Sigmoid colon (tissue), 7 donors: ENCODE results near the gene PTPRZ1. TPM values are rescaled to one million over a fixed set of nuclear protein-coding genes. Genes with fewer than 3 reads are reported as not detected.

Experiments used
- DNase-seq: peaks from one replicate; pipeline ENCODE4 v3.0.0-alpha.2; 2019
- H3K27ac ChIP-seq, 4 donors: fragments of 200-600 bp; sonication (generic); one replicate each; pipeline ENCODE4 v1.5.1; 2016 to 2019; ENCODE audit warnings: mild to moderate bottlenecking in 1 of 4
- H3K27me3 ChIP-seq, 3 donors: fragments of 200-600 bp; sonication (generic); one replicate each; pipeline ENCODE4 v1.5.1; 2019; ENCODE audit warnings: mild to moderate bottlenecking in 1 of 3
- H3K36me3 ChIP-seq, 4 donors: fragments of 200-600 bp; sonication (generic); one replicate each; pipeline ENCODE4 v1.5.1; 2016 to 2019
- H3K4me1 ChIP-seq, 4 donors: fragments of 200-600 bp; sonication (generic); one replicate each; pipeline ENCODE4 v1.5.1; 2017 to 2019
- H3K4me3 ChIP-seq, 4 donors: fragments of 200-600 bp; sonication (generic); one replicate each; pipeline ENCODE4 v1.5.1; 2017 to 2019; ENCODE audit warnings: mild to moderate bottlenecking in 2 of 4, moderate library complexity in 1 of 4
- H3K9me3 ChIP-seq, 4 donors: fragments of 200-600 bp in 3 of 4; sonication (generic) in 3 of 4; one replicate each; pipeline versions ENCODE4 v1.5.1 to v1.6.1; 2013 to 2019
- EP300 ChIP-seq, 4 donors: sonication (generic); formaldehyde crosslinking; IDR thresholded peaks; one replicate each; pipeline ENCODE4 v1.6.1; 2017; ENCODE audit warnings: antibody characterized with exemption in 4 of 4
- POLR2A ChIP-seq, 2 donors: fragments of 450-650 bp; IDR thresholded peaks; one replicate each; pipeline ENCODE4 v1.6.1; 2016; ENCODE audit warnings: antibody characterized with exemption in 2 of 2, mild to moderate bottlenecking in 2 of 2, moderate library complexity in 2 of 2
- POLR2AphosphoS5 ChIP-seq, 4 donors: sonication (generic); formaldehyde crosslinking; IDR thresholded peaks; one replicate each; pipeline ENCODE4 v1.6.1; 2017; ENCODE audit warnings: antibody characterized with exemption in 4 of 4
- WGBS, 2 donors: extraction: QIAGEN DNeasy Blood & Tissue Kit; methylation state at CpG; one replicate each; pipeline ENCODE4 v1.1.7; 2013; 5-methylcytosine and 5-hydroxymethylcytosine counted together
- intact Hi-C: fragments of 100-400 bp; cut with DNase I; formaldehyde crosslinking; loops from one replicate; pipeline ENCODE4 v1.15.1; 2023
- polyA plus RNA-seq, 3 donors: library from polyadenylated mRNA; stranded (reverse); fragments of 200-250 nt; gene quantifications; one replicate each; pipeline ENCODE4 v1.2.3, GENCODE V29; 2013
- total RNA-seq, 4 donors: library from RNA; depleted of rRNA; stranded (reverse); fragments of >200 nt; gene quantifications; one replicate each; pipeline ENCODE4 v1.1.0, GENCODE V29; 2016
- TF ChIP-seq, protein P1 (sequence below), 4 experiments: fragments of 450-650 bp in 3 of 4; fragments of 200-600 bp in 1 of 4; IDR thresholded peaks; one replicate each; pipeline ENCODE4 v1.5.1; 2016 to 2019; ENCODE audit warnings: antibody characterized with exemption in 4 of 4, mild to moderate bottlenecking in 3 of 4, moderate library complexity in 2 of 4
- donor health status: healthy with polysubstance abuse.
- donor health status: Bipolar disorder and iron deficiency.
- donor health status: healthy.

Gene PTPRZ1
- total and polyA plus RNA-seq, 7 donors: under 0.01 to 19.4 (median 6.7) TPM; not detected in 1

GRCh38 chr7:121941830-121942229 lies 68.9 kb downstream of the PTPRZ1 start:
- Histone ChIP-seq H3K4me3 (no peak overlapping the region), H3K36me3 (no peaks in the 10 kb centered on the region), H3K27me3 (no peaks in the 10 kb centered on the region), H3K27ac (no peak overlapping the region), H3K4me1 (no peaks in the 10 kb centered on the region), H3K9me3 (no peaks in the 10 kb centered on the region)
- intact Hi-C loops: no loop called here
- TF ChIP-seq EP300 (IDR thresholded peaks at IDR 0.05): no peak
- TF ChIP-seq POLR2A (IDR thresholded peaks at IDR 0.05): no peak
- TF ChIP-seq POLR2AphosphoS5 (IDR thresholded peaks at IDR 0.05): no peak
- no peak for DNase-seq
- 47% methylated on average over 2 of the region's 2 CpGs for WGBS, 2 donors

- no peak for DNase-seq
- intact Hi-C loops: no loop called here
Measured at GRCh38 chr7:121945066-121945465, 72.1 kb downstream of the PTPRZ1 start.

GRCh38 chr7:121945480-121946236 lies 72.7 kb downstream of the PTPRZ1 start:
- whole genome bisulfite sequencing, 2 donors: 55 to 81% methylated on average over 1 of the region's 1 CpG
- intact Hi-C loops: no loop called here
- TF ChIP-seq, protein P1, sequence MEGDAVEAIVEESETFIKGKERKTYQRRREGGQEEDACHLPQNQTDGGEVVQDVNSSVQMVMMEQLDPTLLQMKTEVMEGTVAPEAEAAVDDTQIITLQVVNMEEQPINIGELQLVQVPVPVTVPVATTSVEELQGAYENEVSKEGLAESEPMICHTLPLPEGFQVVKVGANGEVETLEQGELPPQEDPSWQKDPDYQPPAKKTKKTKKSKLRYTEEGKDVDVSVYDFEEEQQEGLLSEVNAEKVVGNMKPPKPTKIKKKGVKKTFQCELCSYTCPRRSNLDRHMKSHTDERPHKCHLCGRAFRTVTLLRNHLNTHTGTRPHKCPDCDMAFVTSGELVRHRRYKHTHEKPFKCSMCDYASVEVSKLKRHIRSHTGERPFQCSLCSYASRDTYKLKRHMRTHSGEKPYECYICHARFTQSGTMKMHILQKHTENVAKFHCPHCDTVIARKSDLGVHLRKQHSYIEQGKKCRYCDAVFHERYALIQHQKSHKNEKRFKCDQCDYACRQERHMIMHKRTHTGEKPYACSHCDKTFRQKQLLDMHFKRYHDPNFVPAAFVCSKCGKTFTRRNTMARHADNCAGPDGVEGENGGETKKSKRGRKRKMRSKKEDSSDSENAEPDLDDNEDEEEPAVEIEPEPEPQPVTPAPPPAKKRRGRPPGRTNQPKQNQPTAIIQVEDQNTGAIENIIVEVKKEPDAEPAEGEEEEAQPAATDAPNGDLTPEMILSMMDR (IDR thresholded peaks at IDR 0.05): no peak
- no peak for DNase-seq
- H3K27me3 ChIP-seq: no peaks in the 10 kb centered on the region
- H3K4me1 ChIP-seq: no peaks in the 10 kb centered on the region
- H3K4me3 ChIP-seq: no peak overlapping the region
- no peaks in the 10 kb centered on the region for H3K9me3 ChIP-seq
- H3K27ac ChIP-seq: no peak overlapping the region
- no peaks in the 10 kb centered on the region for H3K36me3 ChIP-seq

More at GRCh38 chr7:121945066-121945465, 72.1 kb downstream of the PTPRZ1 start:
- no peaks in the 10 kb centered on the region for H3K4me1 ChIP-seq
- no peaks in the 10 kb centered on the region for H3K27me3 ChIP-seq
- no peak overlapping the region for H3K27ac ChIP-seq
- no peaks in the 10 kb centered on the region for H3K36me3 ChIP-seq
- TF ChIP-seq POLR2AphosphoS5 (IDR thresholded peaks at IDR 0.05): no peak
- no peak for TF ChIP-seq EP300 (IDR thresholded peaks at IDR 0.05)
- TF ChIP-seq POLR2A (IDR thresholded peaks at IDR 0.05): no peak
- TF ChIP-seq, protein P1 (IDR thresholded peaks at IDR 0.05): no peak
- no peak overlapping the region for H3K4me3 ChIP-seq
- H3K9me3 ChIP-seq: no peaks in the 10 kb centered on the region

DNA sequence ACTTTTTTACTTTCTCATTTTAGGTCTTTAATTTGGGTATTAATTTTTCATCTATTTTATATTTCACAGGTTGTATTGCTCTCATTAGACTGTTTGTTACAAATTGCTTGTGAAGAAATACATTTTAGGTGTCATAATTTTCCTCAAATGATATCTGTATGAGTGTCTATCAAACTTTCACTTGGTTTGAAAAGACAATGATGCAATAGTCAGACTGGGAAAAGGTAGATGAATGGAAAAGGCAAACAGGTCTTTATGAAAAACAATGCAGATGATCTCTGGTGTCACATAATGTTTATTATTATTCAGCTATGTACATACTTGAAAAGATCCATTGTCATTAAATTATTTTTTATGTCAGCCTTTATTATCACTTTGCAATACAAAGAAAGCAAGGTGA lies 80.2 kb downstream of the PTPRZ1 start:
- no peak for DNase-seq
- intact Hi-C loops: no loop called here
- Histone ChIP-seq H3K4me1 (no peaks in the 10 kb centered on the region), H3K9me3 (no peaks in the 10 kb centered on the region), H3K36me3 (no peaks in the 10 kb centered on the region), H3K27me3 (no peaks in the 10 kb centered on the region), H3K4me3 (no peak overlapping the region), H3K27ac (no peak overlapping the region)
- no peak for TF ChIP-seq POLR2AphosphoS5 (IDR thresholded peaks at IDR 0.05)
- TF ChIP-seq, protein P1 (IDR thresholded peaks at IDR 0.05): no peak
- TF ChIP-seq POLR2A (IDR thresholded peaks at IDR 0.05): no peak
- no peak for TF ChIP-seq EP300 (IDR thresholded peaks at IDR 0.05)

DNA sequence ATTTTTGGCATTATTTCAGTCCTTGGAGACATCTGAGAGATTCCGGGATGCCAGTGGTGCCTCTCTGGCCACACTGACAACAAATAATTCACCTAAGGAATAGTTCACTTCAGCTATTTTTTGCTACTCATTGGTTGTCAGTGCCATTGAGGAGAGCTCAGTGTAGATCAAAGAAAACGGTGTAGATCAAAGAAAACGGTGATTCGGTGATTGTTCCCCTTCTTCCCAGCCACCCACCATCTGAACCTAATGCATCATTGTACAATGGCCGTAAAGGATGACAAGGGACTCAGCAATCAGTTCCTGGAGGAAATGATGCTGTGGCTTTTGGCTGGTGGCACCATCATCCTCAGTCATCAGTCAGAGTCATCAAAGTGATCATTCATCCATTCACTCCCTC lies 80.6 kb downstream of the PTPRZ1 start:
- Histone ChIP-seq H3K27ac (no peak overlapping the region), H3K27me3 (no peaks in the 10 kb centered on the region), H3K9me3 (no peaks in the 10 kb centered on the region), H3K4me3 (no peak overlapping the region), H3K4me1 (no peaks in the 10 kb centered on the region), H3K36me3 (no peaks in the 10 kb centered on the region)
- intact Hi-C loops: no loop called here
- no peak for TF ChIP-seq EP300 (IDR thresholded peaks at IDR 0.05)
- 58 to 73% methylated on average over 5 of the region's 5 CpGs for WGBS, 2 donors
- DNase-seq: no peak

DNA sequence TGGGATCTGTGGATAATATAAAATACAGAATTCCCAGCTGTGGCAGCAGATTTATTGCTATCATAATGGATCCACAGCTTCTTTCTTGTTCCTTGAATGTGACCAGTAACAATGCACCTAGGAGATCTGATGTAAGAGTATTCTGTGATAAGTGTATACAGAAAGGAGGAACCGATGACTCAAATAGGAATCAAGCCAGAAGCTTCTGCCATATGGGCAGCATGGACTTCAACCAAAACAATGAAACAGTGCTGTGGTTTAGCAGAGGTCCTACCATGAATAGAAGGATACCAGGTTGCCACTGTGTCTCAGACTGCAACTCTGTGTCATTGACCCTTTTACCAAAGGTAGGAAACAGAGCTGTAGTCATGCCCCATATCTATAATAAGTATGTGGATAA lies 81.8 kb downstream of the PTPRZ1 start:
- Histone ChIP-seq H3K27me3 (no peaks in the 10 kb centered on the region), H3K27ac (no peak overlapping the region), H3K36me3 (no peaks in the 10 kb centered on the region), H3K4me3 (no peak overlapping the region), H3K4me1 (no peaks in the 10 kb centered on the region), H3K9me3 (no peaks in the 10 kb centered on the region)
- DNase-seq: no peak
- TF ChIP-seq POLR2AphosphoS5 (IDR thresholded peaks at IDR 0.05) (no peak), POLR2A (IDR thresholded peaks at IDR 0.05) (no peak), EP300 (IDR thresholded peaks at IDR 0.05) (no peak)
- TF ChIP-seq, protein P1 (IDR thresholded peaks at IDR 0.05): no peak
- WGBS, 2 donors: 89% methylated on average over 1 of the region's 1 CpG
- intact Hi-C loops: no loop called here
